ENCODE results near the gene RFTN1. TPM values are rescaled to one million over a fixed set of nuclear protein-coding genes. Genes with fewer than 3 reads are reported as not detected.

The RFTN1 gene
- total RNA-seq, 1 donor from 2014 or later = 53.4 TPM

GRCh38 chr3:16412192-16412800, 101.2 kb downstream of the RFTN1 start:
- H3K27me3 Mint-ChIP-seq (ENCODE audit: low read depth) = no peaks in the 10 kb centered on the region
- H3K4me3 Mint-ChIP-seq (ENCODE audit: unreplicated experiment) = no peak overlapping the region

GRCh38 chr3:16411441-16411840, 102.1 kb downstream of the RFTN1 start:
- no peak overlapping the region for H3K4me3 Mint-ChIP-seq (ENCODE audit: unreplicated experiment)
- H3K9me3 Mint-ChIP-seq (ENCODE audit: low read depth) = no peaks in the 10 kb centered on the region
- TF ChIP-seq CTCF (IDR thresholded peaks at IDR 0.05) = no peak
- no peaks in the 10 kb centered on the region for H3K27me3 Mint-ChIP-seq (ENCODE audit: low read depth)
- peaks cover 6% of the 10 kb centered on the region for H3K36me3 Mint-ChIP-seq (ENCODE audit: low read depth)
- H3K4me1 Mint-ChIP-seq (ENCODE audit: low read depth) = peaks cover 36% of the 10 kb centered on the region
- H3K27ac Mint-ChIP-seq (ENCODE audit: unreplicated experiment) = no peak overlapping the region
- DNase-seq (ENCODE audit: low spot score) = no peak

More at GRCh38 chr3:16412192-16412800, 101.2 kb downstream of the RFTN1 start:
- no peak for DNase-seq (ENCODE audit: low spot score)
- H3K9me3 Mint-ChIP-seq (ENCODE audit: low read depth) = no peaks in the 10 kb centered on the region
- H3K27ac Mint-ChIP-seq (ENCODE audit: unreplicated experiment) = no peak overlapping the region
- peaks cover 6% of the 10 kb centered on the region for H3K36me3 Mint-ChIP-seq (ENCODE audit: low read depth)
- H3K4me1 Mint-ChIP-seq (ENCODE audit: low read depth) = peaks cover 30% of the 10 kb centered on the region
- no peak for TF ChIP-seq CTCF (IDR thresholded peaks at IDR 0.05)

GRCh38 chr3:16410659-16411058, 102.8 kb downstream of the RFTN1 start:
- no peak overlapping the region for H3K27ac Mint-ChIP-seq (ENCODE audit: unreplicated experiment)
- no peak for TF ChIP-seq CTCF (IDR thresholded peaks at IDR 0.05)

GRCh38 chr3:16409032-16409431, 104.5 kb downstream of the RFTN1 start:
- H3K27ac Mint-ChIP-seq (ENCODE audit: unreplicated experiment) = no peak overlapping the region
- H3K36me3 Mint-ChIP-seq (ENCODE audit: low read depth) = peaks cover 6% of the 10 kb centered on the region
- no peak overlapping the region for H3K4me3 Mint-ChIP-seq (ENCODE audit: unreplicated experiment)
- peaks cover 18% of the 10 kb centered on the region for H3K4me1 Mint-ChIP-seq (ENCODE audit: low read depth)
- no peaks in the 10 kb centered on the region for H3K27me3 Mint-ChIP-seq (ENCODE audit: low read depth)
- TF ChIP-seq CTCF (IDR thresholded peaks at IDR 0.05) = no peak
- DNase-seq (ENCODE audit: low spot score) = no peak
- no peaks in the 10 kb centered on the region for H3K9me3 Mint-ChIP-seq (ENCODE audit: low read depth)

More at GRCh38 chr3:16410659-16411058, 102.8 kb downstream of the RFTN1 start:
- peaks cover 28% of the 10 kb centered on the region for H3K4me1 Mint-ChIP-seq (ENCODE audit: low read depth)
- H3K4me3 Mint-ChIP-seq (ENCODE audit: unreplicated experiment) = no peak overlapping the region
- H3K9me3 Mint-ChIP-seq (ENCODE audit: low read depth) = no peaks in the 10 kb centered on the region
- no peak for DNase-seq (ENCODE audit: low spot score)
- peaks cover 6% of the 10 kb centered on the region for H3K36me3 Mint-ChIP-seq (ENCODE audit: low read depth)
- H3K27me3 Mint-ChIP-seq (ENCODE audit: low read depth) = no peaks in the 10 kb centered on the region

GRCh38 chr3:16407366-16407765, 106.1 kb downstream of the RFTN1 start:
- Mint-ChIP-seq H3K27ac (ENCODE audit: unreplicated experiment) (peak overlapping the region; percentile 53), H3K36me3 (ENCODE audit: low read depth) (peaks cover 5% of the 10 kb centered on the region), H3K4me3 (ENCODE audit: unreplicated experiment) (no peak overlapping the region), H3K4me1 (ENCODE audit: low read depth) (peaks cover 22% of the 10 kb centered on the region), H3K27me3 (ENCODE audit: low read depth) (no peaks in the 10 kb centered on the region), H3K9me3 (ENCODE audit: low read depth) (no peaks in the 10 kb centered on the region)
- no peak for DNase-seq (ENCODE audit: low spot score)
- TF ChIP-seq CTCF (IDR thresholded peaks at IDR 0.05) = no peak
